PC-9 (cell line): ENCODE results near the gene CALB2. TPM values are rescaled to one million over a fixed set of nuclear protein-coding genes. Genes with fewer than 3 reads are reported as not detected.

Experiments used
- BruUV-seq: library from RNA; stranded (reverse); fragments of 400-500 nt; replicated peaks from 2 replicates; lab custom pipeline; 2021; lab: Mats Ljungman, UMichigan
- CTCF ChIA-PET: fragments of 300-600 bp; sonication (Branson Sonifier 250); formaldehyde crosslinking; loops from one replicate; lab custom pipeline; 2022; ENCODE audit warnings: antibody characterized with exemption; lab: Charles Lee
- POLR2A ChIA-PET: fragments of 300-600 bp; sonication (Branson Sonifier 250); formaldehyde crosslinking; loops from one replicate; lab custom pipeline; 2022; ENCODE audit warnings: antibody characterized with exemption; ENCODE audit not compliant: unreplicated experiment; lab: Charles Lee
- DNase-seq, 2 experiments: peaks; one replicate each; pipeline versions ENCODE4 v3.0.0 to v3.0.0-alpha.2; 2015 to 2022; ENCODE audit warnings: mixed read lengths in 1 of 2
- H2AFZ ChIP-seq: fragments of 200-600 bp; sonication (generic); 2 replicates; pipeline ENCODE4 v1.8.1; 2017; ENCODE audit warnings: antibody characterized with exemption
- H3F3A ChIP-seq: fragments of 200-600 bp; sonication (generic); 2 replicates; pipeline ENCODE4 v1.8.1; 2017; ENCODE audit warnings: antibody characterized with exemption, mild to moderate bottlenecking, low read depth; ENCODE audit not compliant: insufficient read depth
- H3K27ac ChIP-seq: fragments of 200-600 bp; sonication (generic); 2 replicates; pipeline ENCODE4 v1.6.1; 2016; ENCODE audit warnings: mixed run types
- H3K27me3 ChIP-seq: fragments of 200-600 bp; sonication (generic); 2 replicates; pipeline ENCODE4 v1.6.1; 2016; ENCODE audit warnings: low read depth, mixed run types; ENCODE audit not compliant: insufficient read depth
- H3K36me3 ChIP-seq: fragments of 200-600 bp; sonication (generic); 2 replicates; pipeline ENCODE4 v1.6.1; 2016; ENCODE audit warnings: low read depth, mixed run types
- H3K4me1 ChIP-seq: fragments of 200-600 bp; sonication (generic); replicated peaks from 2 replicates; pipeline ENCODE4 v1.6.1; 2016; ENCODE audit warnings: mixed run types; ENCODE audit not compliant: insufficient read depth
- H3K4me2 ChIP-seq: fragments of 200-600 bp; sonication (generic); 2 replicates; pipeline ENCODE4 v1.6.1; 2017; ENCODE audit warnings: mixed run types
- H3K4me3 ChIP-seq: fragments of 200-600 bp; sonication (generic); 2 replicates; pipeline ENCODE4 v1.6.1; 2016; ENCODE audit warnings: mixed run types
- H3K79me2 ChIP-seq: fragments of 200-600 bp; sonication (generic); 2 replicates; pipeline ENCODE4 v1.6.1; 2017; ENCODE audit warnings: low read depth, mixed run types
- H3K9me2 ChIP-seq: fragments of 200-600 bp; sonication (generic); 2 replicates; pipeline ENCODE4 v1.8.1; 2017; ENCODE audit warnings: mild to moderate bottlenecking; ENCODE audit not compliant: insufficient read depth
- H3K9me3 ChIP-seq: fragments of 200-600 bp; sonication (generic); 2 replicates; pipeline ENCODE4 v1.8.1; 2016; ENCODE audit warnings: low read depth; ENCODE audit not compliant: insufficient read depth
- H4K20me1 ChIP-seq: fragments of 200-600 bp; sonication (generic); 2 replicates; pipeline ENCODE4 v1.8.1; 2017; ENCODE audit not compliant: insufficient read depth
- CTCF ChIP-seq: fragments of 200-600 bp; sonication (generic); conservative IDR thresholded peaks from 2 replicates; pipeline ENCODE4 v1.6.1; 2017; ENCODE audit warnings: mixed run types, antibody characterized with exemption, mild to moderate bottlenecking, moderate library complexity
- EZH2 ChIP-seq: fragments of 200-600 bp; sonication (generic); IDR thresholded peaks from 2 replicates; pipeline ENCODE4 v1.8.0; 2017; ENCODE audit warnings: antibody characterized with exemption, low read depth
- intact Hi-C: fragments of 100-400 bp; cut with micrococcal nuclease; formaldehyde crosslinking; loops from one replicate; pipeline ENCODE4 v1.10.0; 2022; ENCODE audit not compliant: unreplicated experiment
- total RNA-seq: library from RNA; stranded (reverse); gene quantifications from 2 replicates; pipeline ENCODE4 v1.2.3, GENCODE V29; 2021

The CALB2 gene
- total RNA-seq, 1 experiment from 2014 or later: 135 TPM

DNA sequence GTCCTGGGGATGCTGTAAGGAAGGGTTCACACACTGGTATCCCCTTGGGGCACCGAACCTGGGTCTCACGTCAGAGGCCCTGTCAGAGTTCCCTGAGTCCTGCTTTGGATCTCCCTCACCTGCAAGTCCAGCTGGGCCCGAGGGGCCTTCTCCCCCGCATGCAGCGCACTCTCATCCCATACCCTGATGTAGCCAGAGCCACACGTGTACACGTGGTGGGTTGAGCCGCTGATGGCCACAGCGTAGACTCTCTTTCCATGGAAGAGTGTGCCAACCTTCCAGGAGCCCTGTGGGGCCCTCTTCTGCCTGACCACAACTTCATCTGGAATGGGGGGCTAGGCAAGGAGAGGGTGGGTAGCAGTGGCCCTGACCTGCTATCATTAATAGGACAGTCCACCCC, 73.5 kb downstream of the CALB2 start:
- BruUV-seq: no TSS peak
- Histone ChIP-seq H2AFZ (no peak overlapping the region), H3K4me3 (no peak overlapping the region), H3K36me3 (no peaks in the 10 kb centered on the region), H4K20me1 (no peaks in the 10 kb centered on the region), H3F3A (no peaks in the 10 kb centered on the region; the same call in 1 of the 2 replicates), H3K9me2 (no peaks in the 10 kb centered on the region), H3K27me3 (peaks cover 25% of the 10 kb centered on the region), H3K4me2 (no peak overlapping the region), H3K9me3 (0 out of 2 replicates have a peak, but pooled peaks cover 4% of the 10 kb centered on the region), H3K79me2 (no peaks in the 10 kb centered on the region), H3K4me1 (no peaks in the 10 kb centered on the region), H3K27ac (no peak overlapping the region)
- ChIA-PET CTCF (no interaction called here), POLR2A (no interaction called here)
- intact Hi-C loops: no loop called here
- DNase-seq: no peak
- TF ChIP-seq EZH2 (no peak), CTCF (no peak)

DNA sequence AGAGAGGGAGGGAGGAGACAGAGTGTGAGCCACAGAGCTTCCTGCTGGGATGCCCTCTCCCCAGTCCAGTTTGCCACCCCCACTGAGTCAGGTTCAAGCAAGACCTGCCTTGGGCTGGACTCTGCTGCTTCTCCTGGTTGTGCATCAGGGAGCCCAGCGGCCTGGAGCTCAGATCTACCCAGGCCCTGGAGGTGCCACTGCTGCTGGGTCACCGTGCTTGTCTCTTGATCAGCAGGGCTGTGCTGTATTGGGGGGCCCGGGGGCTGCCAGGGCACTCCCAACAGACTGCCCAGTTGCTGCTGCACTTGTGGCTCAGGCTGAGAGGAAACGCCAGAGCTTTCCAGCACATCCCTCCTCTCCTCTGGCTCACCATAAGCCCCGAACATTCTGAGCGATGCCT, 74.4 kb downstream of the CALB2 start:
- Histone ChIP-seq H3K36me3 (no peaks in the 10 kb centered on the region), H3K27me3 (peaks cover 28% of the 10 kb centered on the region), H4K20me1 (no peaks in the 10 kb centered on the region), H3K9me3 (0 out of 2 replicates have a peak, but pooled peaks cover 4% of the 10 kb centered on the region), H3K79me2 (no peaks in the 10 kb centered on the region), H3K4me1 (no peaks in the 10 kb centered on the region), H3K4me3 (no peak overlapping the region), H3K4me2 (no peak overlapping the region), H3K9me2 (no peaks in the 10 kb centered on the region), H2AFZ (no peak overlapping the region), H3K27ac (no peak overlapping the region), H3F3A (no peaks in the 10 kb centered on the region; the same call in 1 of the 2 replicates)
- TF ChIP-seq EZH2: no peak
- TF ChIP-seq CTCF: no peak
- intact Hi-C loops: no loop called here
- no peak for DNase-seq
- ChIA-PET CTCF (no interaction called here), POLR2A (interaction anchor here (0.6 kb wide), 1 partner anchor 139 kb away, joined by 3 read pairs; no protein-coding TSS in a partner anchor)
- BruUV-seq: no TSS peak

DNA sequence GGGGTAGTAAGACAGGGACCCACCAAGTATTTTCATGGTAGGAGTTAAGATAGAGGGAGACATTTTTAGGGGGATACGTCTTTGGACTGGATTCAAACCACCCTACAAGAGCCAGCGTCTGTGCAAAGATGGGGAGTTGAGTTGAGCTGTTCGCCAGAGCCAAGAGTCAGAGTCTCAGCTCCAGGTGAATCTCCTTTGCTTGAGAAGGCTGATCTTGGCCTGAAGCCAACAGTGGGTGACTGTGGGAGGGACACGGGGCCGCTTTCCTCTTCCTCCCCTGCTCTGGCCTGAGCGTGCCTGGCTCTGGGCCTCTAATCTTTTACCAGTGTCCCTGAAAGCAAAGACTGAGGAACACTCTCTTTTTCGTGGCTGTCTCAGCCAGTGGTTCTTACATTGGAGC, 78.0 kb downstream of the CALB2 start:
- Histone ChIP-seq H3K4me2 (no peak overlapping the region), H3K9me2 (no peaks in the 10 kb centered on the region), H3K36me3 (no peaks in the 10 kb centered on the region), H3F3A (no peaks in the 10 kb centered on the region), H3K27ac (no peak overlapping the region), H3K79me2 (no peaks in the 10 kb centered on the region), H3K4me3 (no peak overlapping the region), H3K27me3 (peaks cover 42% of the 10 kb centered on the region), H3K4me1 (no peaks in the 10 kb centered on the region), H3K9me3 (no peaks in the 10 kb centered on the region), H4K20me1 (no peaks in the 10 kb centered on the region), H2AFZ (no peak overlapping the region)
- intact Hi-C loops: no loop called here
- no peak for TF ChIP-seq CTCF
- no peak for TF ChIP-seq EZH2
- no TSS peak for BruUV-seq
- DNase-seq: no peak
- ChIA-PET POLR2A (no interaction called here), CTCF (no interaction called here)
